ENCODE data around the gene FIZ1.

DNA sequence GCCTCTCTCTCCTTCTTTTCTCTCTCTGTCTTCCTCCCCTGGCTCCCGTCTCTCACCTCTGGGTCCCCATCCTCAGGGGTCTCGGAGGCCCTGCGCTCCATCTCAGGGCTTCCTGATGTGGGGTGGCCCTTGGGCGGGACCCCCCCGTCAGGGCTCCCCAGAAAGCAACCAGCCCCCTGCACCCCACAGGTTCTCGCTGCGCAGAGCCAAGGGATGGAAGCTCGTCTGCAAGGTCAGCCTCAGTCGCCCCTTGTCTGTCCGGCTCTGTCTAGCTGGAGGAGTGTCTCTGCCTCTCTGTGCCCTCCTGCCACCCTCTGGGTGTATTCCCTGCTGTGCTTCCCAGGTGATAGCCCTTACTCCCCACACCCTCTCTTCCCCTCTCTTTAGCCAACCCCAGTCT, 53.9 kb downstream of the FIZ1 start, which contains the start of gene SBK3:
- TF ChIP-seq CTCF (IDR thresholded peaks at IDR 0.05) (no peak), POLR2A (IDR thresholded peaks at IDR 0.05; ENCODE audit: low read depth) (no peak), POLR2AphosphoS5 (IDR thresholded peaks at IDR 0.05) (no peak)

All from esophagus muscularis mucosa (tissue), 3 donors.